GM21447 (cell line): ENCODE data around the gene HNRNPH1.

Experiments
- ATAC-seq: cut with Tn5 transposase; IDR thresholded peaks from one replicate; pipeline ENCODE4 v1.9.1; 2021; ENCODE audit not compliant: unreplicated experiment

HNRNPH1 gene

GRCh38 chr5:179606071-179606909, 17.2 kb downstream of the HNRNPH1 start:
- ATAC-seq = no peak

GRCh38 chr5:179605026-179605833, 18.2 kb downstream of the HNRNPH1 start:
- ATAC-seq = no peak

- ATAC-seq = no peak
Observed at GRCh38 chr5:179603308-179603707, 20.2 kb downstream of the HNRNPH1 start.

- ATAC-seq = no peak
Observed at GRCh38 chr5:179601871-179602625, 21.4 kb downstream of the HNRNPH1 start.

- ATAC-seq = no peak
Observed at GRCh38 chr5:179599973-179600372, 23.5 kb downstream of the HNRNPH1 start.

- ATAC-seq = no peak
Observed at GRCh38 chr5:179599566-179599965, 23.9 kb downstream of the HNRNPH1 start.

GRCh38 chr5:179599100-179599499, 24.4 kb downstream of the HNRNPH1 start:
- no peak for ATAC-seq

GRCh38 chr5:179596421-179596820, 27.1 kb downstream of the HNRNPH1 start:
- ATAC-seq = no peak

GRCh38 chr5:179595916-179596315, 27.6 kb downstream of the HNRNPH1 start:
- ATAC-seq = no peak

- ATAC-seq = no peak
Observed at GRCh38 chr5:179588166-179588565, 35.3 kb downstream of the HNRNPH1 start.

GRCh38 chr5:179585941-179586401, 37.5 kb downstream of the HNRNPH1 start:
- ATAC-seq = no peak

- no peak for ATAC-seq
Observed at GRCh38 chr5:179577286-179577960, 46.0 kb downstream of the HNRNPH1 start.

- ATAC-seq = no peak
Observed at GRCh38 chr5:179572386-179572785, 51.1 kb downstream of the HNRNPH1 start.

- ATAC-seq = no peak
Observed at GRCh38 chr5:179568721-179569120, 54.8 kb downstream of the HNRNPH1 start.

GRCh38 chr5:179564526-179564925, 58.9 kb downstream of the HNRNPH1 start:
- no peak for ATAC-seq
